HEK293 (cell line): ENCODE measurements around the gene GPR4.

Experiments
- CTCF ChIP-seq: fragments of 450-650 bp; formaldehyde crosslinking; IDR thresholded peaks from 2 replicates; pipeline ENCODE4 v1.5.1; 2016; ENCODE audit warnings: missing biosample characterization, missing genetic modification characterization
- EGR2 ChIP-seq: fragments of 450-650 bp; formaldehyde crosslinking; IDR thresholded peaks from 2 replicates; pipeline ENCODE4 v1.5.1; 2016; ENCODE audit warnings: low read depth, missing biosample characterization, missing genetic modification characterization
- OSR2 ChIP-seq: fragments of 450-650 bp; formaldehyde crosslinking; IDR thresholded peaks from 2 replicates; pipeline ENCODE4 v1.5.1; 2016; ENCODE audit warnings: missing biosample characterization, missing genetic modification characterization
- SCRT2 ChIP-seq: fragments of 450-650 bp; formaldehyde crosslinking; IDR thresholded peaks from 2 replicates; pipeline ENCODE4 v1.5.1; 2016; ENCODE audit warnings: missing biosample characterization, missing genetic modification characterization
- ZBTB21 ChIP-seq: fragments of 450-650 bp; formaldehyde crosslinking; IDR thresholded peaks from 2 replicates; pipeline ENCODE4 v1.5.1; 2017; ENCODE audit warnings: missing biosample characterization, missing genetic modification characterization
- ZNF544 ChIP-seq: fragments of 450-650 bp; formaldehyde crosslinking; IDR thresholded peaks from 2 replicates; pipeline ENCODE4 v1.5.0; 2017; ENCODE audit warnings: missing biosample characterization, missing genetic modification characterization
- ZNF580 ChIP-seq: fragments of 450-650 bp; formaldehyde crosslinking; IDR thresholded peaks from 2 replicates; pipeline ENCODE4 v1.5.1; 2016; ENCODE audit warnings: missing biosample characterization, missing genetic modification characterization
- ZNF585B ChIP-seq: fragments of 450-650 bp; formaldehyde crosslinking; IDR thresholded peaks from 2 replicates; pipeline ENCODE4 v1.5.1; 2016; ENCODE audit warnings: missing biosample characterization, missing genetic modification characterization
- ZNF639 ChIP-seq: fragments of 450-650 bp; formaldehyde crosslinking; IDR thresholded peaks from 2 replicates; pipeline ENCODE4 v1.5.1; 2016; ENCODE audit warnings: missing biosample characterization, missing genetic modification characterization
- ZNF664 ChIP-seq: fragments of 450-650 bp; formaldehyde crosslinking; IDR thresholded peaks from 2 replicates; pipeline ENCODE4 v1.5.1; 2016; ENCODE audit warnings: missing biosample characterization, missing genetic modification characterization
- ZNF670 ChIP-seq: fragments of 450-650 bp; formaldehyde crosslinking; IDR thresholded peaks from 2 replicates; pipeline ENCODE4 v1.5.1; 2016; ENCODE audit warnings: missing biosample characterization, missing genetic modification characterization, low read depth
- ZNF677 ChIP-seq: fragments of 450-650 bp; IDR thresholded peaks from 2 replicates; pipeline ENCODE4 v1.5.0; 2018; ENCODE audit warnings: missing biosample characterization, mild to moderate bottlenecking, missing genetic modification characterization, moderate library complexity
- ZNF792 ChIP-seq: fragments of 450-650 bp; formaldehyde crosslinking; IDR thresholded peaks from 2 replicates; pipeline ENCODE4 v1.5.1; 2016; ENCODE audit warnings: missing biosample characterization, missing genetic modification characterization
- ZSCAN23 ChIP-seq: fragments of 450-650 bp; formaldehyde crosslinking; IDR thresholded peaks from 2 replicates; pipeline ENCODE4 v1.5.1; 2016; ENCODE audit warnings: missing biosample characterization, missing genetic modification characterization
- TF ChIP-seq, protein P1 (sequence below): fragments of 450-650 bp; IDR thresholded peaks from 2 replicates; pipeline ENCODE4 v1.5.1; 2018; ENCODE audit warnings: missing biosample characterization, mild to moderate bottlenecking, missing genetic modification characterization
- TF ChIP-seq, protein P2 (sequence below): fragments of 450-650 bp; formaldehyde crosslinking; conservative IDR thresholded peaks from 2 replicates; pipeline ENCODE4 v1.5.1; 2016; ENCODE audit warnings: low read depth, missing biosample characterization, missing genetic modification characterization
- TF ChIP-seq, protein P3 (sequence below): fragments of 450-650 bp; formaldehyde crosslinking; IDR thresholded peaks from 2 replicates; pipeline ENCODE4 v1.5.1; 2016; ENCODE audit warnings: missing biosample characterization, missing genetic modification characterization
- TF ChIP-seq, protein P4 (sequence below): sonication (generic); formaldehyde crosslinking; IDR thresholded peaks from 2 replicates; pipeline ENCODE4 v1.8.1; 2022; ENCODE audit warnings: mild to moderate bottlenecking, moderate library complexity, missing genetic modification reagents
- TF ChIP-seq, protein P5 (sequence below): fragments of 450-650 bp; formaldehyde crosslinking; IDR thresholded peaks from 2 replicates; pipeline ENCODE4 v1.5.1; 2016; ENCODE audit warnings: missing biosample characterization, missing genetic modification characterization
- TF ChIP-seq, protein P6 (sequence below): fragments of 450-650 bp; formaldehyde crosslinking; IDR thresholded peaks from 2 replicates; pipeline ENCODE4 v1.5.1; 2016; ENCODE audit warnings: missing biosample characterization, missing genetic modification characterization

Gene GPR4

DNA sequence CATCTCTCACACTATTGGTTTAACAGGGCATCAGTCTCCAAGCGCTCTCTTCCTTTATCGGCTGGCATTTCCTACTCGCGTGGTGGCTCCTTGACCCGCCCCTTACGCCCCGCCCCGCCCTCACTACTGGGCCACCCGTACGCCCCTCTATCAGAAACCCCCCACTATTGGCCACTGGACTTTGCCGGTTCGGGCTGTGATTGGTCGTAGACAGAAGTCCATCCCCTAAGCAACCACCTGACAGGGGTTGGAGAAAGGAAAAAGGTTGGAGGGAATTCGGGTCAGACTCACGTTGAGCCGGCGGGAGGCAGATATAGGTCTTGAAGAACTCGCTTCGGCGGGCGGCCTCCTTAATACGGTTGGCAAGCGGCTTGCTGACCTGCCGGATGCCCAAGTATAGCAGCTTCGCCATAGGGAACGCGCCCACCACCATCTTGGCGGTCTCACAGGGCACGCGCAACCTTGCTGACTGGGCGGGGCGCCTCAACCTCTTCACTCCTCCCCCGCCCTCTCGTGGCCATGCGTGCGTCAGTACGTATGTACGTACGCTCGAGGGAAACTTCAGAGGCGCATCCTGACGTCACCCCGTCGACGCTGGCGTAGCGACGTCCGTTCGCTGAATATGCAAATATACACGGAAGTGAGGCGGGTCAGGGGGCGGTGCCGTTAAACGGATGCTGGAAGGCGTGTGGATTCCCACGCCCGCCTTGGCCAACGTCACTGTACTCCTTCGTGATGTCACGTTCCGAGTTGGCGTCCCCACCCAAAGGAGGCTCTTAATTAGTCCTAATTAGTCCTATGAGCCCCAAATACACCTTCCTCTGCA lies 17.5 kb downstream of the GPR4 start, which contains the start of gene OPA3 (continued):
- TF ChIP-seq ZNF664 = peak; percentile 96
- TF ChIP-seq ZNF585B (tag by site-specific recombination) = no peak
- peak; percentile 66; the same call in 1 of the 2 replicates for TF ChIP-seq ZNF580 (tag by site-specific recombination)
- TF ChIP-seq ZSCAN23 = no peak
- TF ChIP-seq, protein P1, sequence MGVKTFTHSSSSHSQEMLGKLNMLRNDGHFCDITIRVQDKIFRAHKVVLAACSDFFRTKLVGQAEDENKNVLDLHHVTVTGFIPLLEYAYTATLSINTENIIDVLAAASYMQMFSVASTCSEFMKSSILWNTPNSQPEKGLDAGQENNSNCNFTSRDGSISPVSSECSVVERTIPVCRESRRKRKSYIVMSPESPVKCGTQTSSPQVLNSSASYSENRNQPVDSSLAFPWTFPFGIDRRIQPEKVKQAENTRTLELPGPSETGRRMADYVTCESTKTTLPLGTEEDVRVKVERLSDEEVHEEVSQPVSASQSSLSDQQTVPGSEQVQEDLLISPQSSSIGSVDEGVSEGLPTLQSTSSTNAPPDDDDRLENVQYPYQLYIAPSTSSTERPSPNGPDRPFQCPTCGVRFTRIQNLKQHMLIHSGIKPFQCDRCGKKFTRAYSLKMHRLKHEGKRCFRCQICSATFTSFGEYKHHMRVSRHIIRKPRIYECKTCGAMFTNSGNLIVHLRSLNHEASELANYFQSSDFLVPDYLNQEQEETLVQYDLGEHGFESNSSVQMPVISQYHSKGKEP (tag by site-specific recombination) = peak; percentile 21; the same call in 1 of the 2 replicates
- TF ChIP-seq SCRT2 (tag by site-specific recombination) = peak; percentile 88
- TF ChIP-seq ZNF792 (tag by site-specific recombination) = no peak
- peak; percentile 70 for TF ChIP-seq EGR2
- TF ChIP-seq ZNF677 (tag by site-specific recombination) = no peak
- TF ChIP-seq ZBTB21 (tag by site-specific recombination) = peak; percentile 99
- 0 out of 2 replicates have a peak, but pooled peaks have one; percentile 14 for TF ChIP-seq ZNF639
- TF ChIP-seq, protein P2, sequence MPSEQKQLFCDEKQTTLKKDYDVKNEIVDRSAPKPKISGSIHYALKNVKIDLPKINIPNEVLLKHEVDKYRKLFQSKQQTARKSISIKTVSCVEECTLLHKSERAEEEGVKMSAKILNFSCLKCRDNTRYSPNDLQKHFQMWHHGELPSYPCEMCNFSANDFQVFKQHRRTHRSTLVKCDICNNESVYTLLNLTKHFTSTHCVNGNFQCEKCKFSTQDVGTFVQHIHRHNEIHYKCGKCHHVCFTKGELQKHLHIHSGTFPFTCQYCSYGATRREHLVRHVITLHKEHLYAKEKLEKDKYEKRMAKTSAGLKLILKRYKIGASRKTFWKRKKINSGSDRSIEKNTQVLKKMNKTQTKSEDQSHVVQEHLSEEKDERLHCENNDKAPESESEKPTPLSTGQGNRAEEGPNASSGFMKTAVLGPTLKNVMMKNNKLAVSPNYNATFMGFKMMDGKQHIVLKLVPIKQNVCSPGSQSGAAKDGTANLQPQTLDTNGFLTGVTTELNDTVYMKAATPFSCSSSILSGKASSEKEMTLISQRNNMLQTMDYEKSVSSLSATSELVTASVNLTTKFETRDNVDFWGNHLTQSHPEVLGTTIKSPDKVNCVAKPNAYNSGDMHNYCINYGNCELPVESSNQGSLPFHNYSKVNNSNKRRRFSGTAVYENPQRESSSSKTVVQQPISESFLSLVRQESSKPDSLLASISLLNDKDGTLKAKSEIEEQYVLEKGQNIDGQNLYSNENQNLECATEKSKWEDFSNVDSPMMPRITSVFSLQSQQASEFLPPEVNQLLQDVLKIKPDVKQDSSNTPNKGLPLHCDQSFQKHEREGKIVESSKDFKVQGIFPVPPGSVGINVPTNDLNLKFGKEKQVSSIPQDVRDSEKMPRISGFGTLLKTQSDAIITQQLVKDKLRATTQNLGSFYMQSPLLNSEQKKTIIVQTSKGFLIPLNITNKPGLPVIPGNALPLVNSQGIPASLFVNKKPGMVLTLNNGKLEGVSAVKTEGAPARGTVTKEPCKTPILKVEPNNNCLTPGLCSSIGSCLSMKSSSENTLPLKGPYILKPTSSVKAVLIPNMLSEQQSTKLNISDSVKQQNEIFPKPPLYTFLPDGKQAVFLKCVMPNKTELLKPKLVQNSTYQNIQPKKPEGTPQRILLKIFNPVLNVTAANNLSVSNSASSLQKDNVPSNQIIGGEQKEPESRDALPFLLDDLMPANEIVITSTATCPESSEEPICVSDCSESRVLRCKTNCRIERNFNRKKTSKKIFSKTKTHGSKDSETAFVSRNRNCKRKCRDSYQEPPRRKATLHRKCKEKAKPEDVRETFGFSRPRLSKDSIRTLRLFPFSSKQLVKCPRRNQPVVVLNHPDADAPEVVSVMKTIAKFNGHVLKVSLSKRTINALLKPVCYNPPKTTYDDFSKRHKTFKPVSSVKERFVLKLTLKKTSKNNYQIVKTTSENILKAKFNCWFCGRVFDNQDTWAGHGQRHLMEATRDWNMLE (tag by site-specific recombination) = peak; percentile 36; the same call in 1 of the 2 replicates
- TF ChIP-seq OSR2 (tag by site-specific recombination) = no peak
- TF ChIP-seq, protein P3, sequence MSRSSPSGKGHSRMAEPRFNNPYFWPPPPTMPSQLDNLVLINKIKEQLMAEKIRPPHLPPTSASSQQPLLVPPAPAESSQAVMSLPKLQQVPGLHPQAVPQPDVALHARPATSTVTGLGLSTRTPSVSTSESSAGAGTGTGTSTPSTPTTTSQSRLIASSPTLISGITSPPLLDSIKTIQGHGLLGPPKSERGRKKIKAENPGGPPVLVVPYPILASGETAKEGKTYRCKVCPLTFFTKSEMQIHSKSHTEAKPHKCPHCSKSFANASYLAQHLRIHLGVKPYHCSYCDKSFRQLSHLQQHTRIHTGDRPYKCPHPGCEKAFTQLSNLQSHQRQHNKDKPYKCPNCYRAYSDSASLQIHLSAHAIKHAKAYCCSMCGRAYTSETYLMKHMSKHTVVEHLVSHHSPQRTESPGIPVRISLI (tag by site-specific recombination) = no peak
- TF ChIP-seq ZNF544 (tag by site-specific recombination) = no peak
- TF ChIP-seq CTCF (tag by site-specific recombination) = peak; percentile 33; the same call in 1 of the 2 replicates
- TF ChIP-seq ZNF670 = no peak
- TF ChIP-seq, protein P4, sequence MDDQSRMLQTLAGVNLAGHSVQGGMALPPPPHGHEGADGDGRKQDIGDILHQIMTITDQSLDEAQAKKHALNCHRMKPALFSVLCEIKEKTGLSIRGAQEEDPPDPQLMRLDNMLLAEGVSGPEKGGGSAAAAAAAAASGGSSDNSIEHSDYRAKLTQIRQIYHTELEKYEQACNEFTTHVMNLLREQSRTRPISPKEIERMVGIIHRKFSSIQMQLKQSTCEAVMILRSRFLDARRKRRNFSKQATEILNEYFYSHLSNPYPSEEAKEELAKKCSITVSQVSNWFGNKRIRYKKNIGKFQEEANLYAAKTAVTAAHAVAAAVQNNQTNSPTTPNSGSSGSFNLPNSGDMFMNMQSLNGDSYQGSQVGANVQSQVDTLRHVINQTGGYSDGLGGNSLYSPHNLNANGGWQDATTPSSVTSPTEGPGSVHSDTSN = peak; percentile 80; the same call in 1 of the 2 replicates
- TF ChIP-seq, protein P5, sequence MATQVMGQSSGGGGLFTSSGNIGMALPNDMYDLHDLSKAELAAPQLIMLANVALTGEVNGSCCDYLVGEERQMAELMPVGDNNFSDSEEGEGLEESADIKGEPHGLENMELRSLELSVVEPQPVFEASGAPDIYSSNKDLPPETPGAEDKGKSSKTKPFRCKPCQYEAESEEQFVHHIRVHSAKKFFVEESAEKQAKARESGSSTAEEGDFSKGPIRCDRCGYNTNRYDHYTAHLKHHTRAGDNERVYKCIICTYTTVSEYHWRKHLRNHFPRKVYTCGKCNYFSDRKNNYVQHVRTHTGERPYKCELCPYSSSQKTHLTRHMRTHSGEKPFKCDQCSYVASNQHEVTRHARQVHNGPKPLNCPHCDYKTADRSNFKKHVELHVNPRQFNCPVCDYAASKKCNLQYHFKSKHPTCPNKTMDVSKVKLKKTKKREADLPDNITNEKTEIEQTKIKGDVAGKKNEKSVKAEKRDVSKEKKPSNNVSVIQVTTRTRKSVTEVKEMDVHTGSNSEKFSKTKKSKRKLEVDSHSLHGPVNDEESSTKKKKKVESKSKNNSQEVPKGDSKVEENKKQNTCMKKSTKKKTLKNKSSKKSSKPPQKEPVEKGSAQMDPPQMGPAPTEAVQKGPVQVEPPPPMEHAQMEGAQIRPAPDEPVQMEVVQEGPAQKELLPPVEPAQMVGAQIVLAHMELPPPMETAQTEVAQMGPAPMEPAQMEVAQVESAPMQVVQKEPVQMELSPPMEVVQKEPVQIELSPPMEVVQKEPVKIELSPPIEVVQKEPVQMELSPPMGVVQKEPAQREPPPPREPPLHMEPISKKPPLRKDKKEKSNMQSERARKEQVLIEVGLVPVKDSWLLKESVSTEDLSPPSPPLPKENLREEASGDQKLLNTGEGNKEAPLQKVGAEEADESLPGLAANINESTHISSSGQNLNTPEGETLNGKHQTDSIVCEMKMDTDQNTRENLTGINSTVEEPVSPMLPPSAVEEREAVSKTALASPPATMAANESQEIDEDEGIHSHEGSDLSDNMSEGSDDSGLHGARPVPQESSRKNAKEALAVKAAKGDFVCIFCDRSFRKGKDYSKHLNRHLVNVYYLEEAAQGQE (tag by site-specific recombination) = 0 out of 2 replicates have a peak, but pooled peaks have one; percentile 18
- TF ChIP-seq, protein P6, sequence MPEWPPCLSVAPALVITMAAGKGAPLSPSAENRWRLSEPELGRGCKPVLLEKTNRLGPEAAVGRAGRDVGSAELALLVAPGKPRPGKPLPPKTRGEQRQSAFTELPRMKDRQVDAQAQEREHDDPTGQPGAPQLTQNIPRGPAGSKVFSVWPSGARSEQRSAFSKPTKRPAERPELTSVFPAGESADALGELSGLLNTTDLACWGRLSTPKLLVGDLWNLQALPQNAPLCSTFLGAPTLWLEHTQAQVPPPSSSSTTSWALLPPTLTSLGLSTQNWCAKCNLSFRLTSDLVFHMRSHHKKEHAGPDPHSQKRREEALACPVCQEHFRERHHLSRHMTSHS = no peak
